HepG2 (cell line): ENCODE measurements around the gene ASTN1. TPM values are rescaled to one million over a fixed set of nuclear protein-coding genes. Genes with fewer than 3 reads are reported as not detected.
A peak's percentile ranks its signal among the peaks of the same experiment; 100 is the strongest.

Source experiments
- ESRRA ChIP-seq: sonication (generic); formaldehyde crosslinking; IDR thresholded peaks from 2 replicates; pipeline ENCODE4 v1.5.1; 2020; ENCODE audit warnings: mild to moderate bottlenecking, low read depth, missing genetic modification reagents
- MAX ChIP-seq: IDR thresholded peaks from 2 replicates; pipeline ENCODE4 v1.6.1; 2012; ENCODE audit warnings: inconsistent platforms
- MYC ChIP-seq: sonication (generic); formaldehyde crosslinking; IDR thresholded peaks from 2 replicates; pipeline ENCODE4 v1.9.0; 2021; ENCODE audit warnings: missing genetic modification reagents, borderline replicate concordance
- PHF21A ChIP-seq: sonication (generic); formaldehyde crosslinking; IDR thresholded peaks from 2 replicates; pipeline ENCODE4 v1.5.0; 2020; ENCODE audit warnings: mild to moderate bottlenecking, missing genetic modification reagents
- PTBP1 ChIP-seq: fragments of 200-400 bp; formaldehyde crosslinking; IDR thresholded peaks from 2 replicates; pipeline ENCODE4 v1.6.1; 2018; ENCODE audit warnings: low read length, low read depth; ENCODE audit not compliant: poor library complexity, severe bottlenecking
- RNF219 ChIP-seq: sonication (generic); formaldehyde crosslinking; IDR thresholded peaks from 2 replicates; pipeline ENCODE4 v1.5.0; 2020; ENCODE audit warnings: mild to moderate bottlenecking, missing genetic modification reagents
- RORA ChIP-seq: sonication (generic); formaldehyde crosslinking; IDR thresholded peaks from 2 replicates; pipeline ENCODE4 v1.5.0; 2020; ENCODE audit warnings: mild to moderate bottlenecking, missing genetic modification reagents, moderate library complexity
- SAFB2 ChIP-seq: sonication (generic); formaldehyde crosslinking; IDR thresholded peaks from 2 replicates; pipeline ENCODE4 v1.5.1; 2020; ENCODE audit warnings: missing genetic modification reagents, low read depth, mild to moderate bottlenecking, borderline replicate concordance
- TCF12 ChIP-seq, 2 experiments: fragments of 450-650 bp in 1 of 2; sonication (generic) in 1 of 2; formaldehyde crosslinking in 1 of 2; IDR thresholded peaks; 2 replicates each; pipeline versions ENCODE4 v1.6.1 to v1.8.0; 2017 to 2022; ENCODE audit warnings: antibody characterized with exemption in 1 of 2, mild to moderate bottlenecking in 1 of 2, missing genetic modification reagents in 1 of 2, moderate library complexity in 1 of 2
- TEF ChIP-seq: sonication (generic); formaldehyde crosslinking; IDR thresholded peaks from 2 replicates; pipeline ENCODE4 v1.5.0; 2020; ENCODE audit warnings: missing genetic modification reagents
- ZKSCAN8 ChIP-seq: IDR thresholded peaks from 2 replicates; pipeline ENCODE4 v1.6.1; 2016; ENCODE audit warnings: borderline replicate concordance, missing genetic modification reagents, missing compliant biosample characterization
- ZMYM4 ChIP-seq: sonication (generic); formaldehyde crosslinking; IDR thresholded peaks from 2 replicates; pipeline ENCODE4 v1.8.1; 2023; ENCODE audit warnings: mild to moderate bottlenecking, missing genetic modification reagents
- ZNF235 ChIP-seq: sonication (generic); formaldehyde crosslinking; IDR thresholded peaks from 2 replicates; pipeline ENCODE4 v1.8.1; 2023; ENCODE audit warnings: mild to moderate bottlenecking, missing genetic modification reagents, borderline replicate concordance
- ZNF451 ChIP-seq: sonication (generic); formaldehyde crosslinking; IDR thresholded peaks from 2 replicates; pipeline ENCODE4 v1.5.0; 2020; ENCODE audit warnings: mild to moderate bottlenecking, missing genetic modification reagents
- ZNF501 ChIP-seq: sonication (generic); formaldehyde crosslinking; IDR thresholded peaks from 2 replicates; pipeline ENCODE4 v1.5.1; 2020; ENCODE audit warnings: mild to moderate bottlenecking, moderate library complexity, missing genetic modification reagents
- ZNF552 ChIP-seq: sonication (generic); formaldehyde crosslinking; IDR thresholded peaks from 2 replicates; pipeline ENCODE4 v1.9.0; 2022; ENCODE audit warnings: missing genetic modification reagents, mild to moderate bottlenecking, borderline replicate concordance
- ZNF572 ChIP-seq: sonication (generic); formaldehyde crosslinking; IDR thresholded peaks from 2 replicates; pipeline ENCODE4 v1.5.1; 2020; ENCODE audit warnings: mild to moderate bottlenecking, missing genetic modification reagents
- ZNF644 ChIP-seq: IDR thresholded peaks from 2 replicates; pipeline ENCODE4 v1.6.1; 2016; ENCODE audit warnings: low read depth
- polyA plus RNA-seq, 8 experiments: library from polyadenylated mRNA; depleted of rRNA in 3 of 8; stranded (reverse) in 7 of 8; unstranded in 1 of 8; fragments of >200 nt; fragmentation: Illumina TruSeq in 4 of 8; extraction: Trizol in 4 of 8; gene quantifications; 2 replicates each; pipeline versions ENCODE4 v1.2.1 to v1.2.3, GENCODE V29; 2011 to 2016; ENCODE audit warnings: low read depth in 4 of 8, missing spikeins in 1 of 8, mixed read lengths in 1 of 8; ENCODE audit not compliant: insufficient read depth in 1 of 8
- total RNA-seq, 5 experiments: library from RNA; depleted of rRNA; stranded (reverse); fragments of >200 nt; fragmentation: Illumina TruSeq; extraction: Trizol; gene quantifications; 2 replicates each; pipeline ENCODE4 v1.2.3, GENCODE V29; 2016; ENCODE audit warnings: low read depth in 1 of 5

ASTN1 gene
- total and polyA plus RNA-seq, 2 of the 13 experiments (the other 11 are each of a cell fraction or from before 2014, with no cell fraction given): not detected

GRCh38 chr1:176949033-176949662 is 215.4 kb downstream of the ASTN1 start (continued):
- no peak for TF ChIP-seq ZNF572 (CRISPR knock-in tag)
- peak; percentile 55; the same call in 1 of the 2 replicates for TF ChIP-seq MAX
- no peak for TF ChIP-seq ZNF451 (CRISPR knock-in tag)
- no peak for TF ChIP-seq PTBP1
- peak; percentile 64; the same call in 1 of the 2 replicates for TF ChIP-seq MYC
- TF ChIP-seq RNF219 (CRISPR knock-in tag): no peak
- no peak for TF ChIP-seq SAFB2
- TF ChIP-seq ZNF552 (CRISPR knock-in tag): no peak
- no peak for TF ChIP-seq ZNF235 (CRISPR knock-in tag)
- no peak for TF ChIP-seq ZNF501
- no peak for TF ChIP-seq PHF21A (CRISPR knock-in tag)
- 0 out of 2 replicates have a peak, but pooled peaks have one; percentile 17 for TF ChIP-seq ZNF644 (CRISPR knock-in tag)
- TF ChIP-seq ZMYM4 (CRISPR knock-in tag): 0 out of 2 replicates have a peak, but pooled peaks have one; percentile 43
- TF ChIP-seq RORA (CRISPR knock-in tag): no peak
- TF ChIP-seq ESRRA (CRISPR knock-in tag): no peak
- TF ChIP-seq TCF12 (IDR thresholded peaks at IDR 0.05): no peak
- TF ChIP-seq TCF12 (CRISPR knock-in tag; IDR thresholded peaks at IDR 0.05): no peak
- TF ChIP-seq ZKSCAN8 (CRISPR knock-in tag): no peak
- peak; percentile 97 for TF ChIP-seq TEF
- TF ChIP-seq, all 625 proteins: peak for 35
